ENCODE measurements around the gene SLC9A1.

The SLC9A1 gene

DNA sequence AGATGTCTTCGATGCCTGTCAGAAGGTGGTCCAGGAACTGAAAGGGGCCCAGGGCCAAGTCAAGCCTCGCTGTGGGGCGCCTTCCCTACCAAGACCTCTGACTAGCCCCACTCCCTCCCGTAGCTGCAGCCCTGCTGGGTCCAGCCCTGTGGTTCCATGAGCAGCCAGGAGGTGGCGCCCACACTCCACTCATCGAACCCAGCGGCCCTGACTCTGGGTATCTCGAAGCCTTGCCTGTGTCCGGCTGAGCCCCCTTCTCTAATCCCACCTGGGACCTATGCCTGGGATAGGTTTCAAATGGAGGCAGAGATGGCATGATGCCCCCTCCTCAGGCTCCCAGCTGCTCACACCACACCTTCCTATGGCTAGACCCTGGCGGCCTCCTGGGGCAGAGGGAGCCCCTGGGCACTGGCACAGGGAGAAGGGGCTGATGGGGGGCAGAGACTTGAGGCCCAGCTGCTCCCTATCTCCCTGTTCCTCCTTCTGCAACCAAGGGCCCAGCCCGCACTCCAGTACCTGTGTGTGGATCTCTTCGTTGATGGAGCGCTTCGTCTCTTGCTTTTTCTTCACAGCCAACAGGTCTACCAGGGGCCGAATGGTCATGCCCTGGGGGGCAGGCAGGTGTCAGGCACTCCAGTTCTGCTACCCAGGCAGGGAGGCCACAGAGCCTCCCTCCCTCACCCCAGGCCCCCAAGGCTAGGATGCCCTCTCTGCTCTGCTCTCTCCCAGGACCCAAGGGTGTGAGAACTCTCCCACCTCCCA lies 52.0 kb downstream of the SLC9A1 start:
- DNase-seq (ENCODE audit: low read depth): peak; percentile 71

DNA sequence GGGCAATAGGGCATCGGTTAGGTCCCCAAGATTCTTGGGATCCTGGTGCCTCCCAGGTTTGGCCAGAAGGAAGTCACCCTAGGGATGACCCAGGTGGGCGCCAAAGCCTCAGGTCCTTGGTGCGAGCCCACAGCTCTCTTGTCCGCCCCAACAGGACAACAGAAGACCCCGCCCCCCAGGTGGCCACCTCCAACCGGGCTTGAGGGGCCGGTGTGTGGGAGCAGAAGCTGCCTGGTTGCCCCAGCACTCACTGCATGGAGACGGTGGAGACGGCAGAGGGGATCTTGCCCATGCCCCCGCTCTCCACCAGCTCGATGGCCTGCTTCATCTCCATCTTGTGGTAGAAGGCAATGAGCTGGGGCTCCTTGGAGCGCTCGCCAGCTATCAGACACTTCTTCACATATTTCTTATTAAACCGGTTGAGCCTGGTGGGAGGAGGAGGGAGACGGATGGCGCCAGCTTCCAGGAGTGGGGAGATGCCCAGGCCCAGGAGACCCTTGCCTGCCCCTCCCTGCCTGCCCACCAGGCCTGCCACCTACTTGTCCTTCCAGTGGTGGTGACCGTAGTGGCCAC lies 52.7 kb downstream of the SLC9A1 start:
- DNase-seq (ENCODE audit: low read depth): no peak

DNA sequence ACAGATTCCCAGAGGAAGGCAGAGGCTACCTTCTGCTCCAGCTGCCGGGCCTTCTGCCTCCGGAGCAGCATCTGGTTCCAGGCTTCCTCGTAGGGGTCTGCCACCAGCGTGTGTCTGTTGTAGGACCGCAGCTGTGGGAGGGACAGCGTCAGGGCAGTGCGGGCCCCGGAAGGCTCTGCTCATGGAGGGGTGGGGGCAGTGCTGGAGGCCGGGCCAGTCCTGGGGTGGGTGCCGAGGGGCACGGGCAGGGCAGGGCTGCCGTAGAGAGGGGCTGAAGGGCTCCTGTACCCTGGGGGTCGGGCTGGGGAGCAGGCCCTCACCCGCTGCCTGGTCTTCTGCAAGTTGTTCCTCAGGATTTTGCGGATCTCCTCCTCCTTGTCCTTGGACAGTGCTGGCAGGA lies 53.2 kb downstream of the SLC9A1 start:
- no peak for DNase-seq (ENCODE audit: low read depth)

DNA sequence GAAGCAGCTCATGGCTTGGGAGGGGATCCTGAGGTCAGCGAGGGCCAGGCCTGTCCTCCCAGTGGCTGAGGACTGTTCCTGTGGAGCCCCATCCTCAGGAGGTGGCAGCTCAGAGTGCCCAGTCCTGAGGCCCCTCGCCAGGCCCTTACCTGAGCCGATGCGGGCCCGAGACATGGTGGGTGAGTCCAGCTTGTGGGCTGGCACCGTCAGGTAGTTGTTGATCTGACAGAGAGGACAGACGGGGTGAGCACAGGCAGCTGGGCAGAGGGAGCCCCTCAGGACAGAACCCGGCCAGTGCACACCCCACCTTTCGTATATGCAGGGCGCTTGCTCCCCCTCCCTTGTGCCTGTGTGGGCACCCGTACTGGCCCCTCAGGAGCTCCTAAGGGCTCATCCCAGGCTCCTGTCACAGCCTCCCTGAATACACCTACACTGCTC lies 53.9 kb downstream of the SLC9A1 start:
- DNase-seq (ENCODE audit: low read depth): no peak

DNA sequence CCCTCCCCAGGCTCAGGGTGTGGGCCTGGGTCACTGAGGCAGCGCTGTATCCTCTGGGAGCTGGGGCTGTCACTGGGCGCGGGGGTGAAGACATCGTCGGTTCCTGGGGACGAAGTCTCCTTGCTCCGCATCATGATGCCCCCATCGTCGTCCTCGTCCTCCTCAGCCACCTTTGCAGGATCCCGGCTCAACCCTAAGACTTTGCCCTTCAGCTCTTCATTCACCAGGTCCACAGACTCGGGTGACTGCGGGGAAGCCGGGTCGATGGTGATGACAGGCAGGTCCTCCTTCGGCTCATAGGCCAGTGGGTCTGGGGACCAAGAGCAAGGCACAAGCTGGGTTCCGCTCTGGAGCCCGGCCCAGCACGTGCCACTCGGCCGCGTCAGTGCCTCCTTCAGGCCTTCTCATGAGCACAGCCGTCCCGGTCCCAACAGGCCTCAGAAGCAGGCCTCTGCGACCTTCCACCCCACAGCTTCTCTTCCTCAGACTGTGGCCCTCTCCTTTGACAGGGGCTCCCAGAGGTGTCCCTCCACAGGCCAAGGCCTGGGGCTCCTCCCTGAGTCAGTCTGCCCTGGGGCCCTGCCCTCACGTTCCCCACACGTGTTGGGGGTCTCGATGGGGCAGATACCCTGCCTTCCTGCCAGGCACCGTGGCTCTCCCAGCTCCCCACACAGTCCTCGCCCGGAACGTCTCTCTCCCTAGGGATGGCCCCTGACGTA lies 54.4 kb downstream of the SLC9A1 start:
- DNase-seq (ENCODE audit: low read depth): no peak

DNA sequence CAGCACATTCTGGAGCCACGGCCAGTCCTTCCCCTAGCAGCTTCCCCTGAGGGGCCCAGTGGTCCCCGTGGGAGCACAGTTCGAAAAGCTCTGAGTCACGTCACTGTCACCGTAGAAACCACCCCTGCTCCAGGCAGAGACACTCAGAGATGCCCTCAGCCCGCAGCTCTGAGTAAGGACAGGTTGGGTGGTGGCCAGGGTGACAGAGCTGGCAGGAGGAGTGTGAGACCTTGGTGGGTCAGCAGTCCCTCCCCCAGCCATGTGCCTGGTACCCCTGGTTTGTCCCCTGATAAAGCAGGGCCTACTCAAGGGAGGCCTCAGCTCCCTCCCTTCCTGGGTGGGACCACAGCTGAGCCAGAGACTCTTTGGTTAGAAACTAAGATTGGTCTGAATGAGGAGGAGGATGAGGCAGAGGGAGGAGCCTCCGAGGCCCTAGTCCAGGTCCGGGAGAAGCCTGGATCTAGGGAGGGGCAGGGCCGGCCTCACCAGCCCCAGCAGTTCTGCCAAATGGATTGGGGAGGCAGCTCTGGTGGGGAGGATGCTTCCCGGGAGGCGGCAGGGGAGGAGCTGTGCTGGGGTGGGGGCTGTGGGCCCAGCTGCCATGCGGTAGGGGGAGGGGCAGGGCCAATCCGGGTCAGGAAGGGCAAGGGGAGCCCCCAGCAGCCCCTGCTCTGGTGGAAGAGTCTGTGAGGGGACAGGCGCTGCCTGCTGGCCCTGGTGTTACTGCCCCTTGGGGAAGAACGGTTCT lies 55.2 kb downstream of the SLC9A1 start:
- DNase-seq (ENCODE audit: low read depth): no peak

DNA sequence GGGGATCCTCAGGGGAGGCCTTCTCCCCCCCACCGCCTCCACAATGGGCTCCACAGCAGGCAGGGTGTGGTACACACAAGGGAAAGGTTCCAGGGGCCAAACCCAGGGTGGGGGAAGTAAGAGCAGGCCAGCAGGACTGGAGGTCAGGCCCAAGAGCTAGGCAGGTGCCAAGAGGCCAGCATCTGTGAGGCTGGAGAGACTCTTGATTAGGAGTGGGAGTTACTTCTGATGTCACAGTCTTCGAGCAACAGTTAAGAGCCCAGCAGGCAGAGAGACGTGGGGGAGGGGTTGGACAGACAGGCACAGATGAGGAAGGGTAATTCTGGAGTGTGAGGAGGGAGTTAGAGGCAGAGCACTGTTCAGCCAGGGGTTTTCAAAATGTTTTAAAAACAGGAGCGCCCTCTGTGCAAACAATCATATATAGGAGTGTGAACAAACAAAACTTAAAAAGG lies 55.8 kb downstream of the SLC9A1 start:
- no peak for DNase-seq (ENCODE audit: low read depth)

DNA sequence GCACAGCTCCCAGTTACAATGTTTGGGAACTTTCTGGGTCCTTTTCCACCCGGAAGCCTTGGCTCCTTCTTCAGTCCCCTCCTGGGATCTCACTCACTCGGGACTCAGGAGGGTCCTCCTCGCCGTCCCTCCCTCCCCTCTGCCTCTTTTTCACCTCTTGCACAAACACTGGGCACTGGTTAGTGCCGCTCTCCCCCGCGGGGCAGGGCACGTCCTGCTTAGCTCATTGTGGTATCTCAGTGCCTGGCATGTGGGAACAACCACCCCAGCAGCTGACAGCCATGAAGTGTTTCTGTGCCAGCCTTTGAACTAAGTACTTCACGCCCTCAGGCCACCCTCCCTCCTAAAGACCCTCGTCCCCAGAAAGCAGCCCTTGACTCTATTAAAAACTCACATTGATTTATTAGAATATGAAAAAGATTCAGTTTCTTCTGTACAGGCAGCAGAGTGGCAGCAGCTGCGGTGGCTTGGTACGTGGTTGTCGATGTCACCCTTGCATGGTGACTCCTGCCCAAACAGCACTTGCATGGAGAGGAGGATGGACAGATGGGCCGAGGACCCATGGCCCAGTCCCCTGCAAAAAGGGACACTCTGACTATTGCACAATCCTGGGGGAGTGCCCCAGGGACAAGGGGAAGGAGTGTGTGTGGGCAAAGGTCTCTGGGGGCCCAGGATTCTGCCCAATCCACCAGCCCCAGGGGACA lies 56.3 kb downstream of the SLC9A1 start:
- no peak for DNase-seq (ENCODE audit: low read depth)

DNA sequence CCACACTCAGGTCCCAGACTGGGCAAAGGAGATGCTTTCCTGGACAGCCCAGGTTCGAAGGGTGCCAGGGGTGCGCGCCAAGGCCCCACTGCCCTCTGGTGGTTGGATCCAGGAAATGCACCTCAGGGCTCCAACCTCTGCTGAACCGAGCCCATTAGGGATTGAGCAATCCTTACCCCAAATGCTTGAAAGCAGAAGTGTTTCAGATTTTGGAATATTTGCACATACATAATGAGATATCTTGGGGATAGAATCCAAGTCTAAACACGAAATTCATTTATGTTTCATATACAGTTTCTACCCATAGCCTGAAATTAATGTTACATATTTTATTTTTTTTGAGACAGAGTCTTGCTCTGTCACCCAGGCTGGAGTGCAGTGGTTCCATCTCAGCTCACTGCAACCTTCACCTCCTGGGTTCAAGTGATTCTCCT lies 57.4 kb downstream of the SLC9A1 start:
- peak; percentile 50 for DNase-seq (ENCODE audit: low read depth)

DNA sequence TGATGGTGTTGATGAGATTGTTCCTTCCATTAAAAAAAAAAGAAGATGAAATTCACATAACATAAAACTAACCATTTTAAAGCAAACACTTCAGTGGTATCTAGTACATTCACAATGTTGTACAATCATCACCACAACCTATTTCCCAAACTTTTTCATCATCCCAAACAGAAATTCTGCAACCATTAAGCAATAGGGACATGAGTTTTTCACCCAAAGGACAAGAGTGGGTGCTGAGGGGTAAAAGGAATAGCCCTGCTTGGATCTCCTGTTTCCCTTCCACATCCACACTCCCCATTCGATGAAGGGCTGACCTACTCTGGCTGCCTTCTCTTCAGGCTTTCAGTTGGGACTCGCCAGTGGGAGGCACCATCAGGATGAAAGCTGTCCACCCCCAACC lies 59.3 kb downstream of the SLC9A1 start:
- no peak for DNase-seq (ENCODE audit: low read depth)

DNA sequence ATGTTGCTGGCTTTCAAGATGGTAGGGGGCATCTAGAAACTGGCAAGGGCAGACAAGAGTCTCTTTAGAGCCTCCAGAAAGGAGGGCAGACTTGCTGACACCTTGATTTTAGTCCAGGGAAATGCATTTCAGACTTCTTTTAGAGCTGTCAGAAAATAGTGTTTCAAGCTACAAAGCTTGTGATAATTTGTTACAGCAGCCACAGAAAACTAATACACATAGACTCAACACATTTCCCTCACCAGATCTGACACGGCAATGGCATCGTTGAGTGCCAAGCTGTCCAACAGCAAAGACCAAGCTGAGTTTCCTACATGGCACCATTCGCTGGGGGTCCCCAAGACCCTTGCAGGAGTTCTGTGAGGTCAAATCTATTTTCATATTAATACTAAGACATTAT lies 62.0 kb downstream of the SLC9A1 start:
- no peak for DNase-seq (ENCODE audit: low read depth)

DNA sequence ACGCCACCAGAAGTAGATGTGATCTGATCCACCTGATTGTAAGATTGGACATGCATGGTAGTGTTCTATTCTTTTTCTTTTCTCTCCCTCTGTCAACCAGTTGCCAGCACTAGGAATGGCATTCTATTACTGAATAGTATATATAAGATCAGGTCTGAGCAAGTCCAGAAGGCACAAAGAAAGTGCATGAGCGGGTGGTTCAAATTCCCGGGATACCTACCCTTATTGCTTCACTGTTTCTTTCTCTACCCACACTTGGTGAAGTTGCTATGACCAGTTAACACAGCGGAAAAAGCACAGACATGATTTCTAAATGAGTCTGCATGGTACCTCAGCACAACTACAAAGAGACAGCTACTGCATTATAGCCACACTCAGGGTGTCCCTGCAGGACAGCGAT lies 64.0 kb downstream of the SLC9A1 start:
- no peak for DNase-seq (ENCODE audit: low read depth)

DNA sequence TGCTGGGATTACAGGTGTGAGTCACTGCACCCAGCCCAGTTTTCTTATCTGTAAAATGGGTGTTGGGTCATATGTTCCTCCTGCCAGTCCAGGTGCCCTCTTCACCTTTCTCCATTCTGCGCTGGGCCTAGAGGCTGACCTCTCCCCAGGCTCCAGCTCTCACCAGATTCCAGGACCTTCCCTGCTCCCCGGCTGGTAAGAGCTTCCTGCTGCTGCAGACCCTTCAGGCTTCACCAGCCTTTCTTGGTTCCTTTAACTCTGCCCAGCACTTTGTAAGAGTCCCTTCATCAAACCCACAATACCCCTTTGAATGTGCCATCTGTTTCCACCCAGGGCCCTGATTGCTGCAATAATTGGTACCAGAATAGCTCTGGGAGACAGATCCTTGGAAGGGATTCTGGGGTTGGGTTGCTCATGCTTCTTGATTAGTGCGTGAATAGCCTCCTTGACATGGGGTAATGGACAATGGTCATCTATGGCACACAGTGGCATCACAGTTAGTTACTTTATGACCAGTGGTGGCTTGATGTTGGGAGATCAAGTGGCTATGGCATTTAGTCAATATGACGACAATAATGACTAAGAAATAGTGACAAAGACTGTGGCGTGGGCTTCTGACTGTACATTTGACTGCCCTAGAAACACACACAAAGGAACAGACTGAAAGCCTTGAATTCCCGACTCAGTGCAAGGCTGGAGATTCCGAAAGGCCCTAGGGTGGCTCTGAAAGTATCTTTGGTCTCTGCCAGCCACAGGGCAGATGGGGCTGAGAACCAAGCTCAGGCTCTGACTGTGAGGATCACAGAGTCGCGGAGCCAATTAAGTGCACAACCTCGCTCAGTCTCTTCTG lies 67.3 kb downstream of the SLC9A1 start:
- no peak for DNase-seq (ENCODE audit: low read depth)

DNA sequence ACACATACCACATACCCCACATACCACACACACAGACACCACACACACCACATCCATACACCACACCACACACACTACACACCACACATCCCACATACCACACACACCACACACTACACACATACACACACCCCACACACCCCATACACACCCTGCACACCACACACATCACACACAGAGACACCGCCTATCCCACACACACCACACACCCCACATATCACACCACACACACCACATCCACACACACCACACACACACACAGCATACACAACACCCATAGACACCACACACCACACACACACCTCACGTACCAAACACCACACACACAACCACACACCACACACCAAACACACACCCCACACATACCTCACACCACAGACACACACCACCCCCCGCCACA lies 68.3 kb downstream of the SLC9A1 start:
- DNase-seq (ENCODE audit: low read depth): no peak

DNA sequence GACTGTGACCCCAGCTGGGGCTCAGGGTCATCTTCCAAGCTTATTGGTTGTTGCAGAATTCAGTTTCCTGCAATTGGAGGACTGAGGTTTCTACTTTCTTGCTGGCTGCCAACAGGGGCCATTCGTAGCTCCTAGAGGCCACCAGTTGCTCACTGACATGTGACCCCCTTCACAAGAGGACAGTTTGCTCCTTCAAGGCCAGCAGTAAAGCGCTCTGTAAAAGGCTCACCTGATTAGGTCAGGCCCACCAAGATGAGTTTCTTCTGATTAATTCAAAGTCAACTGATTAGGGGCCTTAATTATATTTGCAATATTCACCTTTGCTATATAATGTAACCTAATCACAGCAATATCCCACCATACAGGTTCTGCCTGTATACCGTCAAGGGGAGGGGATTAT lies 68.9 kb downstream of the SLC9A1 start:
- DNase-seq (ENCODE audit: low read depth): no peak

DNA sequence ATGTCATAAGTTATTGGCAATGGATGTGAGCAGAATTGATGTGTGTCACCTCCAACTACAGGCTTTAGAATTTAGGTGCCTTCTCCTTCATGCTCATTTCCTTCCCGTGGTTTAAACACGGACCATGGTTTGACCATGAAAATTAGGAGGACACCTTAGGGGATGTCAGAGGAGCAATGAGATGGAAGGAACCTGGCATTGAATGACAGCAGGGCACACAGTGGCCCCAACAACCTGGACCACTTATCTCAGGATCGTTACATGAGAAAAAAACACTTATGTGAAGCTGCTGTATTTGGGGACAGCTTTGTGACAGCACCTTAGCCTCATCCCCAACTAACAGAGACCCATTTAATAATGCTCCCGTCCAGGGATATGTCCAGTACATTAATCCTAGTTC lies 70.8 kb downstream of the SLC9A1 start:
- DNase-seq (ENCODE audit: low read depth): no peak

DNA sequence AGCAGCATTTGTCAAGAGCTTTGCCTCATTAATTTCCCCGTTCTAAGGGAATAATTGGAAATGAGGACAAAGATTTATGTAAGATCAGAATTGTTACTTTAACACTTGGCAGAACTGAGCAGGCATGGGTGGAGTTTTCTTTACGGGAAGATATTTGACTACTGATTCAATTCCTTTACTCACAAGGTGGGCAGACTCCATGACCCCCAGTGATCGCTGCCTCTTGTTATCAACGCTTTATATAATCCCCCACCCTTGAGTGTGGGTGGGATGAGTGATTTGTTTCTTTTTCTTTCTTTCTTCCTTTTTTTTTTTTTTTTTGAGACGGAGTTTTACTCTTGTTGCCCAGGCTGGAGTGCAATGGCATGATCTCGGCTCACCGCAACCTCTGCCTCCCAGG lies 77.0 kb downstream of the SLC9A1 start:
- no peak for DNase-seq (ENCODE audit: low read depth)

DNA sequence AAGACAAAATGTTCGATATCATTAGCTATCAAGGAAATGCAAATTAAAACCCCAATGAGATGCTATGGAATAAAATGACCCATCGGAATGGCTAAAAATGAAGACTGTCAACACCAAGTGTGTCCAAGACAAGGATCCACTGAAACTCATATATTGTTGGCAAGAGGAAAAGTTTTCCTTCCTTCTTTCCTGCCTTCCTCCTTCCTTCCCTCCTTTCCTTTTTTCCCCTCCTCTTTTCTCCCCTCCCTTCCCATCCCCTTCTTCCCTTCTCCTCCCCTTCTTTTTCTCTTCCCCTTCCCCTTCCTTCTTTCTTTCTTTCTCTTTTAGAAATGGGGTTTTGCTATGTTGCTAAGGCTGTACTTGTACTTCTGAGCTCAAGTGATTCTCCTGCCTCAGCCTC lies 78.1 kb downstream of the SLC9A1 start:
- DNase-seq (ENCODE audit: low read depth): no peak

DNA sequence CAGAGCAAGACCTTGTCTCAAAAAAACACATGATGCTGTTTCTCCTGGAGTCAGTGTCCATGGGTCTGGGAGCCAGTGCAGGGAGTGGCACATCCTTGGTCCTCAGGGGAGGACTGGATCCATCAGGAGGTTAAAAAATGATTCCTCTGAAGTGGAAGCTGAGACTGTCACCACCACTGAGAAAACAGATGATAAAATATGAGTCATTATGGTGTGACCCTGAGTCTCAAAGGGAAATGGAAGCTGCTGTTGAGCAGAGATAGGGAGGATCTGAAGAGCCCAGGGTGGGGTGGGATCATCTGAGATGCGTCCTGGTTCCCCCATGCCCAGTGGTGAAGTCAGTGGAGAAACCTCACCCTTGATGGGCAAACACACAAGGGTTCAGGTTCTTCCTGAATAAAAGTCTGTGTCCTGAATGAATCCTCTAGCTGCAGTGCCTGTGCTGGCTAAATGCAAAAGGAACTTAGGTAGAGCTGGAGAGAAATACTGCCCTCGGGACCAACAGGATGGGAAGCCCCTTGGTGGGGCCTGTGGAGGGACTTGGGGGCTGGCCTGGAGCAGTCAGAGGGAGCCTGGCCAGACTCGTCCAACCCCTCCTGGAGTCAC lies 80.6 kb downstream of the SLC9A1 start:
- no peak for DNase-seq (ENCODE audit: low read depth)

DNA sequence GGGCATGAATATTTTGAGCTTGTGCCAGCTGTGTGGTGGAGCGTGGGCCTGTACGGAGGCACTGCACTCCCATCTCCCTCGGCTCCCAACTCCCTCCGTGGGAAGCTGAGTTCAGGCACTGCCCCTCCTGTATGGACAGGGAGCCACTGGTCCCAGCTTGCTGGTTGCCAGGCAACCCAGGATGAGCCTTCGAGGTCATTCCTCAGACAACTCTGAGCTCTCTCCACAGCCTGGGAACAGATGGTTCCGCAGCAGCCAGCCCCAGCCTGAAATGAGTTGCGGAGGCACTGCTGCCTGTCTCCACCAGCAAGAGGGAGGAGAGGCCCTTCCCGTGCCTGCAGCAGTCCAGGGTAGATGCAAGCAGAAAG lies 83.9 kb downstream of the SLC9A1 start:
- no peak for DNase-seq (ENCODE audit: low read depth)

Measured in stimulated activated CD8-positive, alpha-beta memory T cell treated with anti-CD3 and anti-CD28 coated beads, Interleukin-12 subunit alpha, Interleukin-12 subunit beta, amount 100 ng/mL, for 1 hour (primary cell).